DMS114 treated with DMSO at 0.1 percent for 48 hours (cell line): ENCODE results near the gene EPN1.
A peak's percentile ranks its signal among the peaks of the same experiment; 100 is the strongest.

Experiments
- DNase-seq: peaks from one replicate; lab custom pipeline; 2025; ENCODE audit not compliant: unreplicated experiment; lab: John Stamatoyannopoulos, UW

The EPN1 gene

DNA sequence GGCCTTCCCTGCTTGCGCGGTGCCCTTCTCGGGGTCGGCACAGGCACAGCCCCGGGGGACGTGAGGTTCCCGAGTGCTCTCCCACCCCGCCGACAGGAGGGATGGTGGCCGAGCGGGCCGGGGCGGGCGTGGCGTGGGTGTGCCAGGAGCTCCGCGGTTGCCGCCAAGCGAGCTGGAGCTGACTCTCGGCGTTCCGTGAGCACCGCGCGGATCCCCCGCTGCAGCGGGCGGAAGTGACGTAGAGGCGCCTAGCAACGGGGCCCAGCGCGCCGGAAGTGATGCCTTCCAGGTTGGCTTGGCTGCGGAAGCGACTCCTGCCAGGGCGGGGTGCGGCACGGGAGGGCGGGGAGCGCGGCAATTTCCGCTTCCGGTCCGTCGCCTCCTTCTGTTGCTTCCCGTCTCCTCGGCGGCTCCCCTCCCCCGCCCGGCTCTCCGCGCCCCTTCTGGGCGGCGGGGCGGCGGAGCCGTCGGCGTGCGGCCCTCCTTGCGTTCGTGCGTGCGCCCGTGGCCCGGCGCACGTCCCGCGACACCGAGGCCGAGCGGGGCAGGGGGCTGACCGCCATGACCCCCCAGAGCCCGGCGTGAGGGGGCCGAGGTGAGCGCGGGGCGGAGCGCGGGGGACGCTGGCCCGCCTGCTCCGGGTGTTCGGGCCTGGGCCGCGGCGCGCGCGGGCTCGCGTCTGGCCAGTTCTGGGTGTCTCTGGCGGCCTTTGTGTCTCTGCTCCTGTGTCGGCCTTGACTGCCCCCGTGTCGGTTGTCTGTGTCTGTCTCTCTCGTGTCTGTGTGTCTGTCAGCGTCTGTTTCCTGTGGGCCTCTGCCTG, at the start of gene EPN1:
TSS of gene EPN1 (plus strand) at position 386 of the 820 bp plus-strand sequence. CDS start 3,402 bp downstream, outside the sequence.
- peak; percentile 93 for DNase-seq

DNA sequence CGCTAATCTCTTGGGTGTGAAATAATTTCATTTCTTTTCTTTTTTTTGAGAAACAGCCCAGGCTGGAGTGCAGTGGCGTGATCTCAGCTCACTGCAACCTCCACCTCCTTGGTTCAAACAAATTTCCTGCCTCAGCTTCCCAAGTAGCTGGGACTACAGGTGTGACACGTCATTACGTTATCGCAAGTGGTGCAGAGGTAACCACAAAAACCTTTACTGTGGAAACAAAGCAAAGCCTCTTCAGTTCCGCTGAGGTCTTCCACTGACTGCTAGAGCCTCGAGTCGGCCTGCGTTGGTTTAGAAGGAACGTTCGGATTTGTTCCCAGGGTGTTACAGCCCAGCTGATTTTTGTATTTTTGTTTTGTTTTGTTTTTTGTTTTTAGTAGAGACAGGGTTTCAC, 48.7 kb upstream of the EPN1 start:
- DNase-seq = no peak

DNA sequence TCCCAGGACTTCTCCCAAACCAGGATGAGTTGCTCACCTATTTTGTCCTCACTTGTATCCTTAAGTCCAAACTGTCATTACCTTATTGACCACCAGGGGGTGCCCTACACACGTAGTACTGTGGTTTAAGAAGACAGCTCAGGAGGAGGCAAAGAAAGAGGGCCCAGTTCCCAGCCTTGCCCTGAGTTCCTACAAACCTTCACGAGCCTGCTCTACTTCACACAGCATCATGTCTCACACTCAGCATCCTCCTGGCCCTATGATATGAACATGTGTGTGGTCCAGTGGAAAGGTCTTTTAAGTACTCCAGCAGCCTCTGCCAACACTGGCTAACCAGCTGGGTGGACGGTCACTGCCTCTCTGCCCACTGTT, 42.6 kb upstream of the EPN1 start:
- peak; percentile 92 for DNase-seq

GRCh38 chr19:55633861-55634260, 41.2 kb upstream of the EPN1 start:
- no peak for DNase-seq

- no peak for DNase-seq
These were observed 39.7 kb upstream of the EPN1 start for GRCh38 chr19:55635334-55635717.

DNA sequence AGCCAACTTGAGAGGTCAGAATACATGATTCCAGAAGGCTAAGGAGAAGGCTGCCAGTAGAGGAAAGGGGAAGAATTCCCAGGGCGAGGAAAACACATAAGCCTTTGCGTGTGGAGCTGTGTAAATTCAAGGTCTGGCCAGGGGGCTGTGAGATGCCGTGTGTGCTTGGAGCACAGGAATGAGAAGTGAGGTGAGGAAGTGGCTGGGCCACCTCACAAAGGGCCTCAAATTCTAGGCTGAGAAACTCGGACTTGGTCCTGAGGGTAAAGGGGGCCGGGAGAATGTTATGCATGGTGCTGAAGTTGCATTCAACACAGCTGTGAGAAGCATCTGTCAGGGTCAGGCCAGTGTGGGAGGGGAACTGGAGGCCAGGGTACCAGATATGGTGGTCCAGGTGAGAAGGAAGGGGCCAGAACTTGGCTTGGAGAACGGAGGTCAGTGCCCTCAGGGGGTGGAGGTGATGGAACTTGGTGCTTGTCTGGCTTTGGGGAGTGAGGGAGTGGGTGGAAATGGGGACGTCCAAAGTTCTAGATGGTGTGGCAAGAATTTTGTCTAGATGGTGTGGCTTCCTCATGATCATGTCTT, 39.1 kb upstream of the EPN1 start:
- no peak for DNase-seq

DNA sequence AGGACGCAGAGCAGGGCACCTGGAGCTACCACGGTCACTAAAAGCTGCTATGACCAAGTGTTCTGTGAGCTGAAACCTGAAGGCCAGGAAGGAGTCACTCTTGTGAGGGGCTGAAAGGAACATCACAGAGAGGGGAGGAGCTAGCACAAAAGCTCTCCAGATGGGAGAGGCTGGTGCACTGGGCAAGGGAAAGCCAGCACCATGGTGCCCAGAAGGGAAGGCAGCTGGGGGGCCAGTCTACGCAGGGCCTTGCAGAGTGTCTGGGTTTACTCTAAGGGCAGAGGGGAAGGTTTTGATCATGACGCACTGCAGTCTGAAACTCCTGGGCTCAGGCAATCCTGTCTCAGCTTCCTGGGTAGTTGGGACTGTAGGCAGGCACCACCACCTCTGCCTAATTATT, 38.3 kb upstream of the EPN1 start:
- DNase-seq = no peak

DNA sequence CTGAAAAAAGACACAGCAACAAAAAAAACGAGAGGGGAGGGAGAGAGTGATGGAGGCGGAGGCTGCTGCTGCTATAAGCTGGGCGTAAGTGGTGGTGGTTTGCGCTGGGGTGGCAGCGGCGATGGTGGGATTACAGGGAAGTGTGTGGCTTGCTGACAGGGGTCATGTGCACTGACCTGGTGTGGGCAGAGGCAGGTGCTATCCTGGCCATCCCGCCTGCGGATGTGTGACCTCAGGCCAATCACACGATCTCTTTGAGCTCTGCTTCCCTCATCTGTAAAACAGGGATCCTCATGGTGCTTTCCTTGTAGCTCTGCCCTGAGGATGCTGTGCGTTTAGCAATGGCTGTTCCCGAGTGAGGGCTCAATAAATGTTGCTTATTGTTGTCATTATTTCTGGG, 37.5 kb upstream of the EPN1 start:
- DNase-seq = no peak

- no peak for DNase-seq
These were observed 36.1 kb upstream of the EPN1 start for GRCh38 chr19:55638864-55639359.

DNA sequence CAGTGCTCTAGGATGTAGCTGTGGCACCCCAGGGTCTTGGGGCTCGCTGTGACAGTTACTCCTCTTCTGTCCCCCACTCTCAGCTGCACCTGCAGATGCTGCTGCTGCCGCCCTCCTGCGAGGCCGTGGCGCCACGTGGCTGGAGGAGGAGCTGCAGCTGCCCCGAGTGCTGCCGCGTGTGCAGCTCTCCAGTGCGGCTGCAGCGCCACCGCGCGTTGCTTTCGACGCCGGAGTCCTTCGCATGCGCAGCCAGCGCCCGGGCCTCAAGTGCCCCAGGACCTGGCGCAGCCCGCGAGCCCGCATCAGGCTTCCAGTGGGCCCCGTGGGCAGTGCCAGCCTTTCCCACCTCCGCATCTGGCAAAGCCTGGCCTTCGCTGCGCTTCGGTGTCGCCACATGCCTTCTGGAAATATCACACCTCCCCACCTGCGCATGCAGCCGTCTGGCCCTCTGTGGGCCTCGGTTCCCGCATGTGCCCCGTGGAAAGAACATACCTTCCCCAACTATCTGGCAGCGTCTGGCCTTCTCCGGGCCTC, 34.9 kb upstream of the EPN1 start:
- no peak for DNase-seq

- DNase-seq = peak; percentile 77
These were observed 34.2 kb upstream of the EPN1 start, which contains the start of gene ZNF580 for GRCh38 chr19:55640577-55641425. Gene ZNF580 (plus strand): TSS chr19:55641002. CDS start chr19:55642509, 1,507 bp downstream.

DNA sequence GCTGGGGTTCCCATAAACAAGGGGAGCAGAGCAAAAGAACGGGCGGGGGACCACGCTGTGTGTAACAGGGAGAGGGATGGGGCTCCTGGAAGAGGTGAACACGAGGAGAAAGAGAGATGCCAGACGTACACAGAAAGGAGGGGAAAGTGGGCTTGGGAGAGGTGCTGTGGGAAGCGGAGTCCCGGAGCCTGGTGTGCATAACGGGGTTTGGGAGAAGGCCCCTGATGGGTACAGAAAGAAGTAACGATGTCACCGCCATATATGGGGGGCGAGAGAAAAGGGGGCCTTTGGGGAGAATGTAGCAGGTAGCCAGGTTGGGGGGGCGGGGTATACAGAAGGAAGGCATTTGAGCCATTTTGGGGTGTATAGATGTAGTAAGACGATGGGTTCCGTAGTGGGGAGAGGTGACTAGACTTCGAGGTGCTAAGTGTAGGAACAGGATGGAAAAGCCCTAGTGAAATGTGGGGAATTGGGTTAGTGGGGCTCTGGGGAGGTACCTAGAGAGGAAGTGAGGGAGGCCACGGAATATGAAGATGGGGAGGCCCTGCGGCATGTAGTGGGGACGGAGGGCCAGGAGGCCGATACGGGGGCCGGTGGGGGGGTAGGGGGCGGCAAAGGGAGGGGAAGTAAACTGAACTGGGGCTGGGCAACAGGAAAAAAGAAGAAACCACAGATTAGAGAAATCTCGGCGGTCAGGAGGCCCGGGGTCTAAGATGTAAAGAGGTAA, 33.4 kb upstream of the EPN1 start:
- DNase-seq = no peak

DNA sequence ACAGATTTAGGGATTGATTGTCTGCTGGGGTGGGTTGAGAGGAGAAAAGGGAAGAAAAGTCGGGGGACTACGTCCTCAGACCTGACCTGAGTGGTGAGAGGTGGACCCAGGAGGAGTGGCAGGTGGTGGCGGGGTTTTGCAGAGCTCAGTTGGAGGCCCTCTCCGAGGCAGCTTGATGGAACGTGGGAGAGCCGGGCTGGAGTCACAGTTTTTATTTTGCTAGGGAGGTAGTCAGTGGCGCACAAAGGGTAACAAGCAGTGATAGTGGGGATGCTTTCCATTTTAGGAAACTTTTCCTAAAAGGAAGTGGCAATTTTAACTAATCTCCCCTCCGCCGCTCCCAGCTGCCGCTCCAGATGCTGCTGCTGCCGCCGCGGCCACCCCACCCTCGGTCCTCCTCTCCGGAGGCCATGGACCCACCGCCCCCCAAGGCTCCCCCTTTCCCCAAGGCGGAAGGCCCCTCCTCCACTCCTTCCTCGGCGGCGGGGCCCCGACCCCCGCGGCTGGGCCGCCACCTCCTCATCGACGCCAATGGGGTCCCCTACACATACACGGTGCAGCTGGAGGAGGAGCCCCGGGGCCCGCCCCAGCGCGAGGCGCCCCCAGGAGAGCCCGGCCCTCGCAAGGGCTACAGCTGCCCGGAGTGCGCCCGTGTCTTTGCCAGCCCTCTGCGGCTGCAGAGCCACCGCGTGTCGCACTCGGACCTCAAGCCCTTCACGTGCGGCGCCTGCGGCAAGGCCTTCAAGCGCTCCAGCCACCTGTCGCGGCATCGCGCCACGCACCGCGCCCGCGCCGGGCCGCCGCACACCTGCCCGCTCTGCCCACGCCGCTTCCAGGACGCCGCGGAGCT, 32.6 kb upstream of the EPN1 start:
- DNase-seq = no peak

- DNase-seq = peak; percentile 80
These were observed 31.8 kb upstream of the EPN1 start, which contains the start of gene ZNF581 for GRCh38 chr19:55643003-55643886. Gene ZNF581 (plus strand): TSS chr19:55643649. CDS start chr19:55644572, 923 bp downstream.

DNA sequence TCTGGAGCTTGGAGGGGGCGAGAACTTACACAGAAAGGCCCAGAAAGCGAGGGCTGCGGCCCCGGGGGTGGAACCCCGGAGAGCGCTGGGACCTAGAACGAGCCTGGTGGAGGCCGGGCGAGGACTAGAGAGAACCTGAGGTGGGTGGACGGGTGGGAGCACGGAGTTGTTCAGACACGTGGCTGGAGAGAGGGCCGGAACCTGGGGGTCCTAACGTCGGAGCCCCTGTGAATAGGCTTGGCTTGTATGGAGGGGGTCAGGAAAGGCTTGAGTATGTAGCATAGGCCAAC, 31.2 kb upstream of the EPN1 start:
- DNase-seq = no peak

DNA sequence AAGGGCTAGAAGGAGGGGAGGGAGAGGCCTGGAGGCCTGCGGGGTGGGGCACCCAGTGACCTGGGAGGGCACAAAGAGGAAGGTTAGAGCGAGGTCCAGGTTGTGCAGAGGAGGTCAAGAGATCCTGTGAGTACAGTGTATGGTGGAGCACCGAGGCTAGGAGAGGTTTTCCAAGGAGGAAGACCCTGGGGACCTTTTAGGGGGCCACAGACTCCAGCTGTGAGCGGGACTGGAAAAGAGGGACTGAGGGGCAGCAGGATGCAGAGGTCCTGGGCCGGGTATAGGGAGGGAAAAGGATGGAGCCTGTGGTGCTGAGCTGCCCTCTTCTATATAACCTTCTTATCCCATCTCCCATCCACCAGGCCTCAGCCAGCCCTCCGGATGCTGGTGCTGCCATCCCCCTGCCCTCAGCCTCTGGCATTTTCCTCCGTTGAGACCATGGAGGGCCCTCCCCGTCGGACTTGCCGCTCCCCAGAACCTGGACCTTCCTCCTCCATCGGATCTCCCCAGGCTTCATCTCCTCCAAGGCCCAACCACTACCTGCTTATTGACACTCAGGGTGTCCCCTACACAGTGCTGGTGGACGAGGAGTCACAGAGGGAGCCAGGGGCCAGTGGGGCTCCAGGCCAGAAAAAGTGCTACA, 30.7 kb upstream of the EPN1 start:
- no peak for DNase-seq

- no peak for DNase-seq
These were observed 30.0 kb upstream of the EPN1 start for GRCh38 chr19:55644842-55645511.

GRCh38 chr19:55645512-55645881, 29.5 kb upstream of the EPN1 start:
- DNase-seq = no peak
